OCI-LY1 (cell line): ENCODE data around the gene RYR3.

Experiments
- H2AFZ ChIP-seq: fragments of 200-600 bp; sonication (generic), shearing (Covaris generic); 2 replicates; pipeline ENCODE4 v1.6.0; 2014; ENCODE audit warnings: antibody characterized with exemption, mild to moderate bottlenecking, low read length
- H3F3A ChIP-seq: fragments of 200-600 bp; sonication (generic), shearing (Covaris generic); 2 replicates; pipeline ENCODE4 v1.6.0; 2014; ENCODE audit warnings: mild to moderate bottlenecking, antibody characterized with exemption, low read length, moderate library complexity; ENCODE audit not compliant: insufficient read depth
- H3K27ac ChIP-seq: fragments of 200-600 bp; sonication (generic); 2 replicates; pipeline ENCODE4 v1.5.1; 2014; ENCODE audit warnings: low read length, mixed run types, mild to moderate bottlenecking, low read depth; ENCODE audit not compliant: poor library complexity, severe bottlenecking
- H3K27me3 ChIP-seq: fragments of 200-600 bp; sonication (generic); 2 replicates; pipeline ENCODE4 v1.6.0; 2014; ENCODE audit warnings: antibody characterized with exemption, mild to moderate bottlenecking, low read length, moderate library complexity; ENCODE audit not compliant: insufficient read depth
- H3K36me3 ChIP-seq: fragments of 200-600 bp; sonication (generic); 2 replicates; pipeline ENCODE4 v1.6.1; 2014; ENCODE audit warnings: mild to moderate bottlenecking, antibody characterized with exemption, low read length, moderate library complexity, mixed read lengths; ENCODE audit not compliant: insufficient read depth
- H3K4me1 ChIP-seq: fragments of 200-600 bp; sonication (generic); 2 replicates; pipeline ENCODE4 v1.5.1; 2014; ENCODE audit warnings: mild to moderate bottlenecking, low read length, moderate library complexity; ENCODE audit not compliant: insufficient read depth, severe bottlenecking
- H3K4me2 ChIP-seq: fragments of 200-600 bp; sonication (generic), shearing (Covaris generic); 2 replicates; pipeline ENCODE4 v1.6.1; 2014; ENCODE audit warnings: low read length
- H3K4me3 ChIP-seq: fragments of 200-600 bp; sonication (generic); 2 replicates; pipeline ENCODE4 v1.5.1; 2014; ENCODE audit warnings: low read length, low read depth, mild to moderate bottlenecking, mixed read lengths; ENCODE audit not compliant: poor library complexity, severe bottlenecking
- H3K79me2 ChIP-seq: fragments of 200-600 bp; shearing (Covaris generic); 2 replicates; pipeline ENCODE4 v1.6.1; 2016; ENCODE audit warnings: mixed run types, low read length, mixed read lengths; ENCODE audit not compliant: insufficient read depth
- H3K9ac ChIP-seq: fragments of 200-600 bp; sonication (generic), shearing (Covaris generic); 2 replicates; pipeline ENCODE4 v1.6.1; 2014; ENCODE audit warnings: mild to moderate bottlenecking, low read length, mixed read lengths
- H3K9me2 ChIP-seq: fragments of 200-600 bp; sonication (generic), shearing (Covaris generic); 2 replicates; pipeline ENCODE4 v1.6.1; 2014; ENCODE audit warnings: low read depth, mild to moderate bottlenecking, low read length, mixed read lengths
- H3K9me3 ChIP-seq: fragments of 200-600 bp; shearing (Covaris generic); 2 replicates; pipeline ENCODE4 v1.6.1; 2014; ENCODE audit warnings: low read length, mixed read lengths
- H4K20me1 ChIP-seq: fragments of 200-600 bp; sonication (generic), shearing (Covaris generic); 2 replicates; pipeline ENCODE4 v1.6.0; 2016; ENCODE audit warnings: mild to moderate bottlenecking, low read length; ENCODE audit not compliant: insufficient read depth
- CTCF ChIP-seq: fragments of 200-600 bp; sonication (generic), shearing (Covaris generic); IDR thresholded peaks from 2 replicates; pipeline ENCODE4 v1.5.1; 2017; ENCODE audit warnings: mild to moderate bottlenecking, antibody characterized with exemption, low read length, moderate library complexity, mixed read lengths
- EZH2 ChIP-seq: fragments of 200-600 bp; sonication (generic), shearing (Covaris generic); IDR thresholded peaks from 2 replicates; pipeline ENCODE4 v1.8.0; 2017; ENCODE audit warnings: borderline replicate concordance, mixed run types, mild to moderate bottlenecking, antibody characterized with exemption, low read length, moderate library complexity, mixed read lengths

Gene RYR3

GRCh38 chr15:33506781-33507296 lies 196.1 kb downstream of the RYR3 start:
- Histone ChIP-seq H3K36me3 (no peaks in the 10 kb centered on the region), H3K27ac (no peak overlapping the region), H3K9ac (no peak overlapping the region), H3K9me3 (no peaks in the 10 kb centered on the region), H2AFZ (no peak overlapping the region), H3K4me1 (no peaks in the 10 kb centered on the region), H3F3A (no peaks in the 10 kb centered on the region), H3K9me2 (no peaks in the 10 kb centered on the region), H3K79me2 (no peaks in the 10 kb centered on the region), H4K20me1 (no peaks in the 10 kb centered on the region), H3K27me3 (no peaks in the 10 kb centered on the region), H3K4me2 (no peak overlapping the region), H3K4me3 (no peak overlapping the region)
- TF ChIP-seq EZH2 (no peak), CTCF (no peak)

- Histone ChIP-seq H3K4me1 (no peaks in the 10 kb centered on the region), H3K27ac (no peak overlapping the region), H3K9me2 (no peaks in the 10 kb centered on the region), H2AFZ (no peak overlapping the region), H4K20me1 (no peaks in the 10 kb centered on the region), H3F3A (no peaks in the 10 kb centered on the region), H3K9me3 (no peaks in the 10 kb centered on the region), H3K36me3 (no peaks in the 10 kb centered on the region), H3K9ac (no peak overlapping the region), H3K27me3 (no peaks in the 10 kb centered on the region), H3K4me2 (no peak overlapping the region), H3K4me3 (no peak overlapping the region), H3K79me2 (no peaks in the 10 kb centered on the region)
- TF ChIP-seq EZH2 (no peak), CTCF (no peak)
Measured at GRCh38 chr15:33508703-33509102, 197.9 kb downstream of the RYR3 start.

- H4K20me1 ChIP-seq = no peaks in the 10 kb centered on the region
- no peaks in the 10 kb centered on the region for H3K9me3 ChIP-seq
- H3K27ac ChIP-seq = no peak overlapping the region
- H3K4me3 ChIP-seq = no peak overlapping the region
- H3K9ac ChIP-seq = no peak overlapping the region
- no peak for TF ChIP-seq EZH2
- TF ChIP-seq CTCF = no peak
- H3K79me2 ChIP-seq = no peaks in the 10 kb centered on the region
- no peak overlapping the region for H3K4me2 ChIP-seq
- H3K4me1 ChIP-seq = no peaks in the 10 kb centered on the region
- H3K36me3 ChIP-seq = no peaks in the 10 kb centered on the region
- no peak overlapping the region for H2AFZ ChIP-seq
- H3K9me2 ChIP-seq = no peaks in the 10 kb centered on the region
- H3K27me3 ChIP-seq = no peaks in the 10 kb centered on the region
- H3F3A ChIP-seq = no peaks in the 10 kb centered on the region
Measured at GRCh38 chr15:33515121-33515520, 204.4 kb downstream of the RYR3 start.
